ENCODE measurements around the gene CCL25.
A peak's percentile ranks its signal among the peaks of the same experiment; 100 is the strongest.
"Not testable (repeated sequence)": the region's sequence is repeated elsewhere in the genome, so short reads cannot be mapped to it uniquely, and the experiment has no call there.

Gene CCL25

GRCh38 chr19:8052464-8052859 is at the start of gene CCL25:
TSS of gene CCL25 (plus strand) at chr19:8052760. CDS start at chr19:8053050, 290 bp downstream.
- H3K36me3 Mint-ChIP-seq (ENCODE audit: low read depth): no peaks in the 10 kb centered on the region
- peaks cover 15% of the 10 kb centered on the region for H3K4me1 Mint-ChIP-seq (ENCODE audit: low read depth)
- no peak within 1 kb of the TSS for H3K4me3 Mint-ChIP-seq
- peaks cover 4% of the 10 kb centered on the region for H3K27me3 Mint-ChIP-seq
- no peak within 1 kb of the TSS for H3K27ac Mint-ChIP-seq
- H3K9me3 Mint-ChIP-seq: no peaks in the 10 kb centered on the region

- Mint-ChIP-seq H3K4me1 (ENCODE audit: low read depth) (peaks cover 50% of the 10 kb centered on the region), H3K27ac (peak overlapping the region; percentile 86), H3K4me3 (peak overlapping the region; percentile 95), H3K36me3 (ENCODE audit: low read depth) (peaks cover 18% of the 10 kb centered on the region), H3K9me3 (no peaks in the 10 kb centered on the region), H3K27me3 (no peaks in the 10 kb centered on the region)
These were observed 48.6 kb upstream of the CCL25 start for GRCh38 chr19:8004001-8004400.

GRCh38 chr19:8004723-8005513 is 47.6 kb upstream of the CCL25 start:
- Mint-ChIP-seq H3K4me1 (ENCODE audit: low read depth) (peaks cover 44% of the 10 kb centered on the region), H3K4me3 (peak overlapping the region; percentile 95), H3K36me3 (ENCODE audit: low read depth) (peaks cover 14% of the 10 kb centered on the region), H3K27ac (peak overlapping the region; percentile 86), H3K27me3 (no peaks in the 10 kb centered on the region), H3K9me3 (no peaks in the 10 kb centered on the region)

GRCh38 chr19:8005534-8006256 is 46.9 kb upstream of the CCL25 start, which contains the start of gene ELAVL1:
TSS of gene ELAVL1 (minus strand) at chr19:8005641. CDS start at chr19:7991815, 13,826 bp downstream.
- Mint-ChIP-seq H3K27me3 (no peaks in the 10 kb centered on the region), H3K9me3 (no peaks in the 10 kb centered on the region), H3K36me3 (ENCODE audit: low read depth) (peaks cover 10% of the 10 kb centered on the region), H3K4me1 (ENCODE audit: low read depth) (peaks cover 38% of the 10 kb centered on the region), H3K4me3 (peak within 1 kb of the TSS; percentile 95), H3K27ac (peak within 1 kb of the TSS; percentile 86)

GRCh38 chr19:8017808-8018207 is 34.8 kb upstream of the CCL25 start:
- peaks cover 9% of the 10 kb centered on the region for H3K4me1 Mint-ChIP-seq (ENCODE audit: low read depth)
- no peak overlapping the region for H3K27ac Mint-ChIP-seq

GRCh38 chr19:8020681-8021080 is 31.9 kb upstream of the CCL25 start:
- H3K4me3 Mint-ChIP-seq: no peak overlapping the region
- no peaks in the 10 kb centered on the region for H3K9me3 Mint-ChIP-seq

More at GRCh38 chr19:8017808-8018207, 34.8 kb upstream of the CCL25 start:
- no peaks in the 10 kb centered on the region for H3K27me3 Mint-ChIP-seq
- no peaks in the 10 kb centered on the region for H3K9me3 Mint-ChIP-seq
- H3K36me3 Mint-ChIP-seq (ENCODE audit: low read depth): no peaks in the 10 kb centered on the region
- no peak overlapping the region for H3K4me3 Mint-ChIP-seq

GRCh38 chr19:8021374-8021773 is 31.2 kb upstream of the CCL25 start:
- Mint-ChIP-seq H3K4me3 (no peak overlapping the region), H3K27me3 (no peaks in the 10 kb centered on the region)

More at GRCh38 chr19:8020681-8021080, 31.9 kb upstream of the CCL25 start:
- Mint-ChIP-seq H3K4me1 (ENCODE audit: low read depth) (peaks cover 9% of the 10 kb centered on the region), H3K27ac (no peak overlapping the region), H3K27me3 (no peaks in the 10 kb centered on the region), H3K36me3 (ENCODE audit: low read depth) (no peaks in the 10 kb centered on the region)

GRCh38 chr19:8022275-8022674 is 30.3 kb upstream of the CCL25 start:
- Mint-ChIP-seq H3K36me3 (ENCODE audit: low read depth) (no peaks in the 10 kb centered on the region), H3K9me3 (no peaks in the 10 kb centered on the region), H3K4me3 (no peak overlapping the region), H3K27me3 (no peaks in the 10 kb centered on the region), H3K27ac (peak overlapping the region; percentile 8), H3K4me1 (ENCODE audit: low read depth) (peaks cover 8% of the 10 kb centered on the region)

More at GRCh38 chr19:8021374-8021773, 31.2 kb upstream of the CCL25 start:
- Mint-ChIP-seq H3K9me3 (no peaks in the 10 kb centered on the region), H3K36me3 (ENCODE audit: low read depth) (no peaks in the 10 kb centered on the region), H3K27ac (no peak overlapping the region), H3K4me1 (ENCODE audit: low read depth) (peaks cover 9% of the 10 kb centered on the region)

- Mint-ChIP-seq H3K4me1 (ENCODE audit: low read depth) (no peaks in the 10 kb centered on the region), H3K4me3 (no peak overlapping the region), H3K27ac (no peak overlapping the region), H3K9me3 (no peaks in the 10 kb centered on the region), H3K27me3 (no peaks in the 10 kb centered on the region), H3K36me3 (ENCODE audit: low read depth) (no peaks in the 10 kb centered on the region)
These were observed 29.2 kb upstream of the CCL25 start for GRCh38 chr19:8023371-8023770.

GRCh38 chr19:8024256-8024655 is 28.3 kb upstream of the CCL25 start:
- H3K4me1 Mint-ChIP-seq (ENCODE audit: low read depth); H3K4me3 Mint-ChIP-seq; H3K9me3 Mint-ChIP-seq; H3K27me3 Mint-ChIP-seq; H3K27ac Mint-ChIP-seq; H3K36me3 Mint-ChIP-seq (ENCODE audit: low read depth): not testable (repeated sequence)

- H3K27ac Mint-ChIP-seq: no peak overlapping the region
- no peaks in the 10 kb centered on the region for H3K4me1 Mint-ChIP-seq (ENCODE audit: low read depth)
- no peaks in the 10 kb centered on the region for H3K27me3 Mint-ChIP-seq
- no peak overlapping the region for H3K4me3 Mint-ChIP-seq
- no peaks in the 10 kb centered on the region for H3K36me3 Mint-ChIP-seq (ENCODE audit: low read depth)
- H3K9me3 Mint-ChIP-seq: no peaks in the 10 kb centered on the region
These were observed 27.2 kb upstream of the CCL25 start for GRCh38 chr19:8025316-8025715.

- Mint-ChIP-seq H3K4me3 (no peak overlapping the region), H3K27me3 (peaks cover 5% of the 10 kb centered on the region), H3K27ac (no peak overlapping the region), H3K9me3 (no peaks in the 10 kb centered on the region), H3K4me1 (ENCODE audit: low read depth) (no peaks in the 10 kb centered on the region), H3K36me3 (ENCODE audit: low read depth) (no peaks in the 10 kb centered on the region)
These were observed 23.5 kb upstream of the CCL25 start for GRCh38 chr19:8028951-8029491.

- Mint-ChIP-seq H3K9me3 (no peaks in the 10 kb centered on the region), H3K27me3 (peaks cover 5% of the 10 kb centered on the region), H3K4me1 (ENCODE audit: low read depth) (no peaks in the 10 kb centered on the region), H3K27ac (no peak overlapping the region), H3K4me3 (no peak overlapping the region), H3K36me3 (ENCODE audit: low read depth) (no peaks in the 10 kb centered on the region)
These were observed 21.6 kb upstream of the CCL25 start for GRCh38 chr19:8030960-8031359.

- not testable (repeated sequence) for H3K4me3 Mint-ChIP-seq; H3K36me3 Mint-ChIP-seq (ENCODE audit: low read depth); H3K27ac Mint-ChIP-seq; H3K9me3 Mint-ChIP-seq; H3K4me1 Mint-ChIP-seq (ENCODE audit: low read depth)
- H3K27me3 Mint-ChIP-seq: peaks cover 12% of the 10 kb centered on the region
These were observed 19.0 kb upstream of the CCL25 start for GRCh38 chr19:8033287-8034177.
